GM20000 (cell line): ENCODE data around the gene AQP11.
A peak's percentile ranks its signal among the peaks of the same experiment; 100 is the strongest.
"Not testable (repeated sequence)": the region's sequence is repeated elsewhere in the genome, so short reads cannot be mapped to it uniquely, and the experiment has no call there.

Source experiments
- DNase-seq: peaks from one replicate; pipeline ENCODE4 v3.0.0; 2012; ENCODE audit warnings: low spot score
- CTCF ChIP-seq: IDR thresholded peaks from 2 replicates; pipeline ENCODE4 v1.5.1; 2012; ENCODE audit warnings: mild to moderate bottlenecking, control low read depth; ENCODE audit errors: extremely low read depth, missing control alignments

Gene AQP11

GRCh38 chr11:77602381-77603088 is 12.8 kb downstream of the AQP11 start:
- no peak for TF ChIP-seq CTCF
- no peak for DNase-seq

- TF ChIP-seq CTCF, result no peak
- DNase-seq, result no peak
These were observed 14.5 kb downstream of the AQP11 start for GRCh38 chr11:77604281-77604680.

- TF ChIP-seq CTCF, result no peak
- no peak for DNase-seq
These were observed 19.5 kb downstream of the AQP11 start for GRCh38 chr11:77609234-77609633.

GRCh38 chr11:77611921-77612320 is 22.2 kb downstream of the AQP11 start:
- no peak for DNase-seq
- no peak for TF ChIP-seq CTCF

GRCh38 chr11:77617892-77618291 is 28.1 kb downstream of the AQP11 start:
- no peak for DNase-seq
- TF ChIP-seq CTCF, result no peak

- peak; percentile 16 for DNase-seq
- TF ChIP-seq CTCF, result peak; percentile 38
These were observed 29.9 kb downstream of the AQP11 start for GRCh38 chr11:77619576-77620198.

GRCh38 chr11:77630157-77630710 is 40.5 kb downstream of the AQP11 start:
- DNase-seq, result no peak
- TF ChIP-seq CTCF, result no peak

- not testable (repeated sequence) for DNase-seq
These were observed 44.2 kb downstream of the AQP11 start for GRCh38 chr11:77633926-77634325.
